Measurements from ENCODE around the gene RNF2.

DNA sequence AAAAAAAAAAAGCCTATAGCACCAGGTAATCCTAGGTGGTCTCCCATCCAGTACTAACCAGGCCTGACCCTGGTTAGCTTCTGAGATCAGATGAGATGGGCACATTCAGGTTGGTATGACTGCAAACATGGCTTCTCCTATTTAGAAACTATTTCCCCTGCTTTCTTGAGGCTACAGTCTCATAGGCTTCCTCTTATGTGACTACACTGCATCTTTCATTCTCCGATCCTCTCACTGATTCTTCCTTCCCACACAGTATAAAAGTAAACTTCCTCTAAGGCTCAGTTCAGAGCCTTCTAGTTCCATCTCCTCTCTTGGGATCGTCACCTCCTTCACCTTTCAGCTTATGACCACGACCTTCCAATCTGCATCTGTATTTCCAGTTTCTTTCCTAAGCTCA, 30.4 kb upstream of the RNF2 start:
- TF ChIP-seq, protein P1, sequence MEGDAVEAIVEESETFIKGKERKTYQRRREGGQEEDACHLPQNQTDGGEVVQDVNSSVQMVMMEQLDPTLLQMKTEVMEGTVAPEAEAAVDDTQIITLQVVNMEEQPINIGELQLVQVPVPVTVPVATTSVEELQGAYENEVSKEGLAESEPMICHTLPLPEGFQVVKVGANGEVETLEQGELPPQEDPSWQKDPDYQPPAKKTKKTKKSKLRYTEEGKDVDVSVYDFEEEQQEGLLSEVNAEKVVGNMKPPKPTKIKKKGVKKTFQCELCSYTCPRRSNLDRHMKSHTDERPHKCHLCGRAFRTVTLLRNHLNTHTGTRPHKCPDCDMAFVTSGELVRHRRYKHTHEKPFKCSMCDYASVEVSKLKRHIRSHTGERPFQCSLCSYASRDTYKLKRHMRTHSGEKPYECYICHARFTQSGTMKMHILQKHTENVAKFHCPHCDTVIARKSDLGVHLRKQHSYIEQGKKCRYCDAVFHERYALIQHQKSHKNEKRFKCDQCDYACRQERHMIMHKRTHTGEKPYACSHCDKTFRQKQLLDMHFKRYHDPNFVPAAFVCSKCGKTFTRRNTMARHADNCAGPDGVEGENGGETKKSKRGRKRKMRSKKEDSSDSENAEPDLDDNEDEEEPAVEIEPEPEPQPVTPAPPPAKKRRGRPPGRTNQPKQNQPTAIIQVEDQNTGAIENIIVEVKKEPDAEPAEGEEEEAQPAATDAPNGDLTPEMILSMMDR (IDR thresholded peaks at IDR 0.05): no peak
- TF ChIP-seq POLR2A (IDR thresholded peaks at IDR 0.05) (no peak), POLR2AphosphoS5 (IDR thresholded peaks at IDR 0.05) (no peak), EP300 (IDR thresholded peaks at IDR 0.05; ENCODE audit: low read depth) (no peak)
